ENCODE measurements around the gene RNF13.

RNF13 gene

DNA sequence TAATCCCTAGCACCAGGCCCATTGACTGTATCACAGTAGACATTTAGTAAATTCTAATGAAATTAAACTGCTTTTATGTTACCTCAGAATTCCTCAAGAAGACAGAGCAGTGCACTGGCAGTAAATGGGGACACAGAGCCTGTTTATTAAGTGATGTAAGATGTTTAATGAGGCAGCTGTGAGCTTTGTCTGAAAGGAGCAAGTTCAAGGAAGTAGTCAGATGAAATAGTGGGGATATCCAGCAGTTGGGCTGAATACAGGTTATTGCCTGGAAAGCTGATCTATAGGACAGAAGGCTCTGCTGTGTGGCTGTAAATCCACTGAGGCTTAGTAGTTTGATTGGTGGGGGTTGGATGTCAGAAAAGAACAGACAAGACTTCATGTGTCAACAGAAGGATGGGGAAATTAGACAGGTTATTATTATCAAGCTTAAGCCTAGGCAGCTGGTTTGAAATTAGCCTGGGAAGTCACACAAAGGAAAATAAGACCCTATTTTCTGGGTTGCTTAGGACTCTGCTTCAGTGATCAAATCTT, 95.5 kb downstream of the RNF13 start:
- TF ChIP-seq, protein P1, sequence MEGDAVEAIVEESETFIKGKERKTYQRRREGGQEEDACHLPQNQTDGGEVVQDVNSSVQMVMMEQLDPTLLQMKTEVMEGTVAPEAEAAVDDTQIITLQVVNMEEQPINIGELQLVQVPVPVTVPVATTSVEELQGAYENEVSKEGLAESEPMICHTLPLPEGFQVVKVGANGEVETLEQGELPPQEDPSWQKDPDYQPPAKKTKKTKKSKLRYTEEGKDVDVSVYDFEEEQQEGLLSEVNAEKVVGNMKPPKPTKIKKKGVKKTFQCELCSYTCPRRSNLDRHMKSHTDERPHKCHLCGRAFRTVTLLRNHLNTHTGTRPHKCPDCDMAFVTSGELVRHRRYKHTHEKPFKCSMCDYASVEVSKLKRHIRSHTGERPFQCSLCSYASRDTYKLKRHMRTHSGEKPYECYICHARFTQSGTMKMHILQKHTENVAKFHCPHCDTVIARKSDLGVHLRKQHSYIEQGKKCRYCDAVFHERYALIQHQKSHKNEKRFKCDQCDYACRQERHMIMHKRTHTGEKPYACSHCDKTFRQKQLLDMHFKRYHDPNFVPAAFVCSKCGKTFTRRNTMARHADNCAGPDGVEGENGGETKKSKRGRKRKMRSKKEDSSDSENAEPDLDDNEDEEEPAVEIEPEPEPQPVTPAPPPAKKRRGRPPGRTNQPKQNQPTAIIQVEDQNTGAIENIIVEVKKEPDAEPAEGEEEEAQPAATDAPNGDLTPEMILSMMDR (IDR thresholded peaks at IDR 0.05; ENCODE audit: extremely low read depth, insufficient read depth, missing control alignments): no peak
- DNase-seq (ENCODE audit: low spot score): no peak
- in situ Hi-C loops (cut with MboI; ENCODE audit: low pct_unique_long_range_greater_than_20kb, low sequenced_read_pairs, unreplicated experiment): no loop called here

DNA sequence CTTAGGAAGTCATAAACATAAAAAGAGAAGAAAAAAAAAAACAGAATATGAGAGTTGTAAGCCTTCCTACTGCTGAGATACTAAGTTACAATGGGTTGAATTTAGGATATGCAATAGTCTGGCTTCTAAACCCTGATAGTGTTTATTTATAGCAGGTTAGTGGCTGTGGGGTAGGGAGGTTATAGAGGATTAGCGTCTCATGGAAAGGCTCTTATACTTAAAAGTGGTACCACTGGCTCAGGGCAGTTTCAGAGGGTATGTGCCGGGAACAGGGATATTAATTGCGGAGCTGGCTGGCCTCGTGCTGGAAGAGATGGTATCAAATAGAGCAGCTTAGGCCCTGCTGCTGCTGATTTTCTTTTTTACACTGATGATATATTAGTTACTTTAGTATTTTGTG, 96.9 kb downstream of the RNF13 start:
- no peak for DNase-seq (ENCODE audit: low spot score)
- in situ Hi-C loops (cut with MboI; ENCODE audit: low pct_unique_long_range_greater_than_20kb, low sequenced_read_pairs, unreplicated experiment): no loop called here
- TF ChIP-seq, protein P1 (IDR thresholded peaks at IDR 0.05; ENCODE audit: extremely low read depth, insufficient read depth, missing control alignments): no peak

DNA sequence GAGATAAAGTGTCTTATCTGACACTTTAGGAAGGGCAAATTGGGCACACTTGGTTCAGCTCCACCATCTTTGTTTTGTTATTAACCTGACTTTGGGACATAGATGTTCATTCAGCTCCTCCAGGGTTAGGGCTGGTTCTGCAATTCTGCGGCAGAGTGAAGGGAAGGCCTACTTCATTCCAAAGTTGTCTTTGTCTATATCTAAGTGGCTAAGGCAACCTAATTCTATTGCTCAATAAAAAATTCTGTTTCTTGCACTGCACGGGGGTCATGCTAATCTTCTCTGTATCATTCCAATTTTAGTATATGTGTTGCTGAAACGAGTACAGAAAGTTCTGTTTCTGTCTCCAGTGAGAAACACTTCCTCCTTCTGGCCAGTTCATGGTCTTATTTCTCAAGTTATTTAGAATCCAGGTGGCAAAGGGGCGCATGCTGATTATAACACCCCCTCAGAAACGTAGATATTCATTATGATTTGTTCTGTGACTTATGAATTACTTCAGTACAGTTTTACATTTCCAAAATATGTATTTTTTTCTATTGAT, 104.2 kb downstream of the RNF13 start:
- TF ChIP-seq, protein P1 (IDR thresholded peaks at IDR 0.05; ENCODE audit: extremely low read depth, insufficient read depth, missing control alignments): no peak
- no peak for DNase-seq (ENCODE audit: low spot score)
- in situ Hi-C loops (cut with MboI; ENCODE audit: low pct_unique_long_range_greater_than_20kb, low sequenced_read_pairs, unreplicated experiment): no loop called here

DNA sequence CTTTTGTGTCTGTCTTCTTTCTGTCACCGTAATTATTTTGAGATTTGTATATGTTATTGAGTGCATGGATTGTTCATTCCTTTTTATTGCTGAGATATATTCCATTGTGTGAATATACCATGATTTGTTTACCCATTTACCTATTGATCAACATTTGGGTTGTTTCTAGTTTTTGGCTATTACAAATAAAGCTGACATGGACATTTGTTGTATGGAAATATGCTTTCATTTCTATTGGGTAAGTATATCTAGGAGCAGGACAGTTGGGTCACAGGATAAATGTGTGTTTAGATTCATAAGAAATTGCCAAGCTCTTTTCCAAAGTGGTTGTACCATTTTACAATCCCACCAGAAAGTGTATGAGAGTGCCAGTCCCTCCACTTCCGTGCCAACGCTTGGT, 106.5 kb downstream of the RNF13 start:
- TF ChIP-seq, protein P1 (IDR thresholded peaks at IDR 0.05; ENCODE audit: extremely low read depth, insufficient read depth, missing control alignments): no peak
- in situ Hi-C loops (cut with MboI; ENCODE audit: low pct_unique_long_range_greater_than_20kb, low sequenced_read_pairs, unreplicated experiment): no loop called here
- no peak for DNase-seq (ENCODE audit: low spot score)

DNA sequence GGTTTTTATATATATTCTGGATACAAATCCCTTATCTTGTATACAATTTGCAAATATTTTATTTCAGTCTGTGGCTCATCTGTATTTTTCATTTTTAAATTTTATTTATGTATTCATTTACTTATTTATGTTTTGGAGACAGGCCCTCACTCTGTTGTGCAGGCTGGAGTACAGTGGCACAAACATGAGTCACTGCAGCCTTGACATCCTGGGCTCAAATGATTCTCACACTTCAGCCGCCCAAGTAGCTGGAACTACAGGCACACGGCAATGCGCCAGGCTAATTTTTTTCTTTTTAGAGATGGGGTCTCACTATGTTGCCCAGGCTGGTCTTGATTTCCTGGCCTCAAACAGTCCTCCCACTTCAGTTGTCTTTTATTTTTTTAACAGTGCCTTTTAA, 107.1 kb downstream of the RNF13 start:
- DNase-seq (ENCODE audit: low spot score): no peak
- in situ Hi-C loops (cut with MboI; ENCODE audit: low pct_unique_long_range_greater_than_20kb, low sequenced_read_pairs, unreplicated experiment): no loop called here
- TF ChIP-seq, protein P1 (IDR thresholded peaks at IDR 0.05; ENCODE audit: extremely low read depth, insufficient read depth, missing control alignments): no peak

DNA sequence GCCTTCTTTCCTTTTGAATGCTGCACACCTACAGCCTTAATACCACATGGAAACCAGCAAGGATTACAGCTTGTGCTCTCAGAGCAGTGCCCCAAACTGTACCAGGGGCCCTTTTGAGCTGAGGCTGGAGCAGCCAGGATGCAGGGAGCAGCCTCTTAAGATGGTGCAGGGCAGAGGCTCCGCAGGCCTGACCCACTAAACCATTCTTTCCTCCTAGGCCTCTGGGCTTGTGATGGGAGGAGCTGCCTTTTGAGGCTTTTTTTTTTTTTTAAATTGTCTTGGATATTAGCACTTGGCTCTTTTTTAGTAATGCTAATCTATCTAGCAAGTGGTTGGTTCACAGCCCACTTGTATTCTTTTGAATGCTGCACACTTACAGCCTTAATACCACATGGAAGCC, 120.0 kb downstream of the RNF13 start:
- in situ Hi-C loops (cut with MboI; ENCODE audit: low pct_unique_long_range_greater_than_20kb, low sequenced_read_pairs, unreplicated experiment): loop anchor here (25.0 kb wide), 1 partner anchor 579 kb away; no protein-coding TSS in a partner anchor
- TF ChIP-seq, protein P1 (IDR thresholded peaks at IDR 0.05; ENCODE audit: extremely low read depth, insufficient read depth, missing control alignments): no peak
- DNase-seq (ENCODE audit: low spot score): no peak
